ENCODE results near the gene DRAXIN. TPM values are rescaled to one million over a fixed set of nuclear protein-coding genes. Genes with fewer than 3 reads are reported as not detected.

Gene DRAXIN
- total RNA-seq, 4 donors from 2014 or later = 0.08 to 0.16 (median 0.12) TPM; not detected in 1

DNA sequence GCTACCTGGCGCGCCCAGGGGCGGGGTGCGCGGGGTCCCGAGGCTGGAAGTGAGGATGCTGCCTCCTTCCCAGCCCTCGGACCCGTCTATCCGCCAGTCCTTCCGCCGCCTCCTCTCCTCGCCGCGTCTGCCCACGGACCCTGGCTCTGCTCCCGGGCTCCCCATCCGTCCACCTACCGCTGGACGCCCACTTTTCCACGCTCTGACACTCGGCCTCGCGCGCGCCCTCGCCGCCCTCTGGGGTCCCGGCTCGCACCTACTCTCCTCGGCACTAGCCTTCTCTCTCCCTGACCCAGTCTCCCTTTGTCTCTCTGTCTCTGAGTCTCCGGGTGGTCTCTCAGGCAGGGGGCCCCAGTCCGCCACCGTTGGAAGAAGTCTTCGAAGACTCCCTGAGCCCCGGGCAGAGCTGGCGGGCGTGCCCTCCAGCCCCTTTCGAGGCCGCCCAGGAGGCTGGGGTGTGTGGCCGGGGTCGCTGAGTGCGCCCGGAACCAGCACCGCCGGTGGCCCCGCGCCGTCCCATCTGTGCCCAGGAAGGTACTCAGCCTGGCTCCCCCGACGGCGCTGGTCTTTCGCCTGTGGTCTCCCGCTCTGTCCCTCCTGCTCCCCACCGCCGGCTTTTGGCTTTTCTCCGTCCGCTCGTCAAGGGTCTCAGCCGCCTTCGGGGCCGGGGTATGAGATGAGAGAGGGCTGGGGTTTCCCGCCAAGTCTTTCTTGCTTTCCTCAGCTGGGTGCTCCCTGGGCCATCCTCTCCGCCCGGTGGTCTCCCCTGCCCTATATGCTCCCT, 610 bp downstream of the DRAXIN start:
- Histone ChIP-seq H3K27ac (no peak overlapping the region), H3K36me3 (no peaks in the 10 kb centered on the region), H3K27me3 (peaks cover 88% of the 10 kb centered on the region), H3K4me1 (peaks cover 0 to 27% (median 18%) of the 10 kb centered on the region in 3 donors), H3K4me3 (peak overlapping the region in 1 of 2 donors; percentile 36), H3K9me3 (no peaks in the 10 kb centered on the region)
- no peak for ATAC-seq
- WGBS, 2 donors (ENCODE audit: low coverage in 1 of 2) = 0% methylated on average over 19 of the region's 64 CpGs; no CpG with 5 or more reads in 1 of the 2 donors
- no peak for TF ChIP-seq POLR2AphosphoS5 (IDR thresholded peaks at IDR 0.05)
- TF ChIP-seq, protein P1, sequence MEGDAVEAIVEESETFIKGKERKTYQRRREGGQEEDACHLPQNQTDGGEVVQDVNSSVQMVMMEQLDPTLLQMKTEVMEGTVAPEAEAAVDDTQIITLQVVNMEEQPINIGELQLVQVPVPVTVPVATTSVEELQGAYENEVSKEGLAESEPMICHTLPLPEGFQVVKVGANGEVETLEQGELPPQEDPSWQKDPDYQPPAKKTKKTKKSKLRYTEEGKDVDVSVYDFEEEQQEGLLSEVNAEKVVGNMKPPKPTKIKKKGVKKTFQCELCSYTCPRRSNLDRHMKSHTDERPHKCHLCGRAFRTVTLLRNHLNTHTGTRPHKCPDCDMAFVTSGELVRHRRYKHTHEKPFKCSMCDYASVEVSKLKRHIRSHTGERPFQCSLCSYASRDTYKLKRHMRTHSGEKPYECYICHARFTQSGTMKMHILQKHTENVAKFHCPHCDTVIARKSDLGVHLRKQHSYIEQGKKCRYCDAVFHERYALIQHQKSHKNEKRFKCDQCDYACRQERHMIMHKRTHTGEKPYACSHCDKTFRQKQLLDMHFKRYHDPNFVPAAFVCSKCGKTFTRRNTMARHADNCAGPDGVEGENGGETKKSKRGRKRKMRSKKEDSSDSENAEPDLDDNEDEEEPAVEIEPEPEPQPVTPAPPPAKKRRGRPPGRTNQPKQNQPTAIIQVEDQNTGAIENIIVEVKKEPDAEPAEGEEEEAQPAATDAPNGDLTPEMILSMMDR (IDR thresholded peaks at IDR 0.05) = no peak
- no peak for TF ChIP-seq POLR2A (IDR thresholded peaks at IDR 0.05)
- TF ChIP-seq EP300 (IDR thresholded peaks at IDR 0.05) = no peak

GRCh38 chr1:11693024-11693590, 1.6 kb downstream of the DRAXIN start:
- Histone ChIP-seq H3K27me3 (peaks cover 85% of the 10 kb centered on the region), H3K4me3 (no peak overlapping the region), H3K4me1 (peaks cover 0 to 27% (median 18%) of the 10 kb centered on the region in 3 donors), H3K9me3 (no peaks in the 10 kb centered on the region), H3K36me3 (no peaks in the 10 kb centered on the region), H3K27ac (no peak overlapping the region)
- TF ChIP-seq, protein P1 (IDR thresholded peaks at IDR 0.05) = no peak
- TF ChIP-seq EP300 (IDR thresholded peaks at IDR 0.05) = no peak
- ATAC-seq = peak; percentile 40
- WGBS, 2 donors (ENCODE audit: low coverage in 1 of 2) = 13 to 36% methylated on average over 4 of the region's 6 CpGs

DNA sequence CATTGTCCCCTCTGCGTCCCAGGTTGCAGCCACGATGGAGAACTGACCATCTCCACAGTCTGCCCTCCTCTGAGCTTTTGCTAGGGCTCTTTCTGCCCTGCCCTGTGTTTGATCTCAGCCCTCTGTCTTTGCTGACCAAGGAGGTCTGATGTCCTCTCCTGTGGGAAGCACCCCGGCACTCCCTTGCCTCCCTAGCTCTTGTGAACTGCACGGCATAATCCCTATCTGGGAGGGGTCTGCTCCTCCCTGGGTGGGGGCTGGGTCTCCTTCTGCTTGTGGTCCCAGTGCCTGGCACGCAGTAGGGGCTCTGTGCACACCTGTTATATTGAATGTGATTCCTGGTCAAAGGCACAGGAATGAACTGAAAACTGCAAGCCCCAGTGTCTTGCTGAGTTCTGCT, 2.4 kb downstream of the DRAXIN start:
- peaks cover 0 to 27% (median 18%) of the 10 kb centered on the region in 3 donors for H3K4me1 ChIP-seq
- ATAC-seq = no peak
- TF ChIP-seq, protein P1 (IDR thresholded peaks at IDR 0.05) = no peak
- TF ChIP-seq POLR2AphosphoS5 (IDR thresholded peaks at IDR 0.05) (no peak), POLR2A (IDR thresholded peaks at IDR 0.05) (no peak), EP300 (IDR thresholded peaks at IDR 0.05) (no peak)
- no peaks in the 10 kb centered on the region for H3K36me3 ChIP-seq
- no peak overlapping the region for H3K27ac ChIP-seq
- peaks cover 85% of the 10 kb centered on the region for H3K27me3 ChIP-seq
- no peaks in the 10 kb centered on the region for H3K9me3 ChIP-seq
- 55 to 65% methylated on average over 2 to 3 of the region's 5 CpGs for WGBS, 2 donors (ENCODE audit: low coverage in 1 of 2)
- H3K4me3 ChIP-seq = no peak overlapping the region

GRCh38 chr1:11695861-11696260, 4.4 kb downstream of the DRAXIN start:
- Histone ChIP-seq H3K36me3 (no peaks in the 10 kb centered on the region), H3K4me1 (peaks cover 0 to 21% (median 14%) of the 10 kb centered on the region in 3 donors), H3K4me3 (no peak overlapping the region), H3K9me3 (no peaks in the 10 kb centered on the region), H3K27ac (no peak overlapping the region), H3K27me3 (peaks cover 84% of the 10 kb centered on the region)
- WGBS, 2 donors (ENCODE audit: low coverage in 1 of 2) = 0 to 78% methylated on average over 1 to 6 of the region's 6 CpGs
- ATAC-seq = no peak
- TF ChIP-seq EP300 (IDR thresholded peaks at IDR 0.05) (no peak), POLR2A (IDR thresholded peaks at IDR 0.05) (no peak), POLR2AphosphoS5 (IDR thresholded peaks at IDR 0.05) (no peak)
- TF ChIP-seq, protein P1 (IDR thresholded peaks at IDR 0.05) = no peak
